GM21619 (cell line): ENCODE measurements around the gene TRIM41.
"Not testable (repeated sequence)": the region's sequence is repeated elsewhere in the genome, so short reads cannot be mapped to it uniquely, and the experiment has no call there.

ENCODE experiments used
- ATAC-seq: cut with Tn5 transposase; IDR thresholded peaks from one replicate; pipeline ENCODE4 v1.9.1; 2021; ENCODE audit not compliant: unreplicated experiment

The TRIM41 gene

GRCh38 chr5:181223058-181223728 lies at the start of gene TRIM41:
Gene TRIM41 (plus strand): TSS chr5:181223281. CDS start chr5:181224000, 719 bp downstream.
- peak; percentile 56 for ATAC-seq

GRCh38 chr5:181173420-181174342 lies 49.4 kb upstream of the TRIM41 start:
- peak; percentile 43 for ATAC-seq

- ATAC-seq = no peak
Observed at GRCh38 chr5:181176254-181176952, 46.7 kb upstream of the TRIM41 start.

GRCh38 chr5:181177559-181177958 lies 45.5 kb upstream of the TRIM41 start:
- not testable (repeated sequence) for ATAC-seq

GRCh38 chr5:181181650-181182565 lies 41.2 kb upstream of the TRIM41 start:
- ATAC-seq = peak; percentile 52

- ATAC-seq = no peak
Observed at GRCh38 chr5:181182651-181183050, 40.4 kb upstream of the TRIM41 start.

GRCh38 chr5:181184845-181185216 lies 38.2 kb upstream of the TRIM41 start:
- no peak for ATAC-seq

- no peak for ATAC-seq
Observed at GRCh38 chr5:181185560-181185959, 37.5 kb upstream of the TRIM41 start.

GRCh38 chr5:181186022-181186421 lies 37.1 kb upstream of the TRIM41 start:
- no peak for ATAC-seq

- no peak for ATAC-seq
Observed at GRCh38 chr5:181186986-181187499, 36.0 kb upstream of the TRIM41 start.

- ATAC-seq = no peak
Observed at GRCh38 chr5:181187500-181188213, 35.4 kb upstream of the TRIM41 start.

- no peak for ATAC-seq
Observed at GRCh38 chr5:181188700-181189362, 34.2 kb upstream of the TRIM41 start.

GRCh38 chr5:181189363-181189961 lies 33.6 kb upstream of the TRIM41 start:
- ATAC-seq = no peak

GRCh38 chr5:181189962-181190710 lies 32.9 kb upstream of the TRIM41 start:
- no peak for ATAC-seq

GRCh38 chr5:181190711-181191525 lies 32.2 kb upstream of the TRIM41 start:
- ATAC-seq = peak; percentile 6

- peak; percentile 47 for ATAC-seq
Observed at GRCh38 chr5:181191526-181192336, 31.4 kb upstream of the TRIM41 start.
